IPS-20b (cell line): ENCODE measurements around the gene SNX19.

Experiments
- H3K27ac ChIP-seq: one replicate; pipeline ENCODE4 v1.5.1; 2013; ENCODE audit warnings: low read length
- H3K27me3 ChIP-seq: 2 replicates; pipeline ENCODE4 v1.6.1; 2013; ENCODE audit warnings: mild to moderate bottlenecking, low read length, inconsistent platforms; ENCODE audit not compliant: insufficient read depth
- H3K36me3 ChIP-seq: 2 replicates; pipeline ENCODE4 v1.6.1; 2013; ENCODE audit warnings: low read depth, mild to moderate bottlenecking, inconsistent platforms, low read length, moderate library complexity; ENCODE audit not compliant: insufficient read depth
- H3K4me1 ChIP-seq: 2 replicates; pipeline ENCODE4 v1.6.1; 2013; ENCODE audit warnings: mild to moderate bottlenecking, control low read depth, inconsistent platforms, low read length, moderate library complexity; ENCODE audit not compliant: insufficient read depth
- H3K4me3 ChIP-seq: 2 replicates; pipeline ENCODE4 v1.5.1; 2013; ENCODE audit warnings: mild to moderate bottlenecking, low read length, inconsistent platforms
- H3K9ac ChIP-seq: 2 replicates; pipeline ENCODE4 v1.6.1; 2013; ENCODE audit warnings: low read depth, mild to moderate bottlenecking, inconsistent platforms, low read length, moderate library complexity
- H3K9me3 ChIP-seq: 2 replicates; pipeline ENCODE4 v1.6.1; 2013; ENCODE audit warnings: mild to moderate bottlenecking, low read depth, low read length, inconsistent platforms; ENCODE audit not compliant: insufficient read depth

The SNX19 gene

DNA sequence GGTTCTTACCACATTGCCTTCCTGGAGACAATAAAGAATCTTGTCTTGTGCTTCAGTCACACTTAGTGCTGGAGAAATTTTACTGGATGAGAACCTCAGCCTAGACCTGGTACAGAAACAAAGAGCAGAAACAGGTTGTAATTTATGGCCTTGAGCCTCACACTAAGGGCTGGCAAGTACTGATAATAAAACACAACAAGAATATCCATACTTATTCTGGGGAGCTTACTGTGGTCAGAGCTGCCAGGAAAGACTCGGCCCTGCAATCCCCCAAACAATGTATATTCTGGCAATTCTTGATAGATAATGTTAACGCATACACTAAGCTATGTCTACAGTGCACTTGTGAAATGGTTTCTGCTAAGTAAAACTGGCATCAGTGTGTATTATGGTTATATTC, 9.7 kb downstream of the SNX19 start:
- Histone ChIP-seq H3K4me1 (no peaks in the 10 kb centered on the region), H3K9ac (no peak overlapping the region), H3K36me3 (peaks cover 89% of the 10 kb centered on the region), H3K27me3 (no peaks in the 10 kb centered on the region), H3K9me3 (no peaks in the 10 kb centered on the region), H3K27ac (no peak overlapping the region), H3K4me3 (no peak overlapping the region)

GRCh38 chr11:130905512-130905911, 10.8 kb downstream of the SNX19 start:
- Histone ChIP-seq H3K9me3 (no peaks in the 10 kb centered on the region), H3K27me3 (no peaks in the 10 kb centered on the region), H3K9ac (no peak overlapping the region), H3K4me3 (no peak overlapping the region), H3K36me3 (peaks cover 98% of the 10 kb centered on the region), H3K27ac (no peak overlapping the region), H3K4me1 (no peaks in the 10 kb centered on the region)

GRCh38 chr11:130904380-130904779, 11.9 kb downstream of the SNX19 start:
- Histone ChIP-seq H3K4me3 (no peak overlapping the region), H3K27ac (no peak overlapping the region), H3K4me1 (no peaks in the 10 kb centered on the region), H3K27me3 (no peaks in the 10 kb centered on the region), H3K9ac (no peak overlapping the region), H3K36me3 (peaks cover 98% of the 10 kb centered on the region), H3K9me3 (no peaks in the 10 kb centered on the region)

DNA sequence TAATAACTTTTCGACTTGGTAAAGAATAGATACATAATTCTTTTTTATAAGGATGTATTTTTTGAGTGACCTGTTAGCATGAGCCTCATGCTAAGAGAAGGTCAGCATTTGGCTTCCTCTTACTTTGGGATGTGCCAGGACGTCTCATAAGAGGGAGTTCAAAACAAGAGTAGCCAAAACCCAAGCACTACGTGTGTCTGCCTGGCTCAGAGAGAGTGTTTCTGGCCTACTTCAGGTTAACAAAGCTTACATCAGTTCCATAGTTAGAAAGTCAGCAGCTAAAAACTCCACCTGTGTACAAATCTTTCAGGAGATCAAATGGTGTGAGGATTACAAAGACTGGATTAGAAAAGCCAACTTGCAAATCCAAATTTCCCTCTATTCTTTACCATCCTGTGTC, 13.9 kb downstream of the SNX19 start:
- Histone ChIP-seq H3K4me3 (no peak overlapping the region), H3K27ac (no peak overlapping the region), H3K9me3 (no peaks in the 10 kb centered on the region), H3K4me1 (no peaks in the 10 kb centered on the region), H3K36me3 (peaks cover 98% of the 10 kb centered on the region), H3K9ac (no peak overlapping the region), H3K27me3 (no peaks in the 10 kb centered on the region)

DNA sequence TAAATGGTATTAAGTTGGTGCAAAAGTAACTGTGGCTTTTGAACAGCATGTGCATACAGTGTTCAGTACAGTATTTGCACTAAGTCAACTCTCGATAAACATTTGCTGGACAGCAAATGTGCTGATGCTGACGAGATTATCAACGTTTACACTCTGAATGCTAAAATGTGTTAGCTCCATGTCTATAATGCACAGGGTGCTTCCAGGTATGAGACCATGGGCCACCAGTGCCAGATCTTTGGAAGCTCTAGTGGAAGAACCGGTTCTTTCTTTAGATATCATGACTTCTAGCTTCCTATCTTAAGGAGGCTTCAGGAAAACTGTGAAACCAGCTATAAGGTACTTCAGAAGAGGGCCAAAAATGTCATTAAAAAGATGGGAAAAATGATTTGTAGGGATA, 17.2 kb downstream of the SNX19 start:
- Histone ChIP-seq H3K36me3 (peaks cover 88% of the 10 kb centered on the region), H3K27me3 (no peaks in the 10 kb centered on the region), H3K9ac (no peak overlapping the region), H3K9me3 (no peaks in the 10 kb centered on the region), H3K4me1 (peaks cover 2% of the 10 kb centered on the region; the same call in 1 of the 2 replicates), H3K4me3 (no peak overlapping the region), H3K27ac (no peak overlapping the region)

DNA sequence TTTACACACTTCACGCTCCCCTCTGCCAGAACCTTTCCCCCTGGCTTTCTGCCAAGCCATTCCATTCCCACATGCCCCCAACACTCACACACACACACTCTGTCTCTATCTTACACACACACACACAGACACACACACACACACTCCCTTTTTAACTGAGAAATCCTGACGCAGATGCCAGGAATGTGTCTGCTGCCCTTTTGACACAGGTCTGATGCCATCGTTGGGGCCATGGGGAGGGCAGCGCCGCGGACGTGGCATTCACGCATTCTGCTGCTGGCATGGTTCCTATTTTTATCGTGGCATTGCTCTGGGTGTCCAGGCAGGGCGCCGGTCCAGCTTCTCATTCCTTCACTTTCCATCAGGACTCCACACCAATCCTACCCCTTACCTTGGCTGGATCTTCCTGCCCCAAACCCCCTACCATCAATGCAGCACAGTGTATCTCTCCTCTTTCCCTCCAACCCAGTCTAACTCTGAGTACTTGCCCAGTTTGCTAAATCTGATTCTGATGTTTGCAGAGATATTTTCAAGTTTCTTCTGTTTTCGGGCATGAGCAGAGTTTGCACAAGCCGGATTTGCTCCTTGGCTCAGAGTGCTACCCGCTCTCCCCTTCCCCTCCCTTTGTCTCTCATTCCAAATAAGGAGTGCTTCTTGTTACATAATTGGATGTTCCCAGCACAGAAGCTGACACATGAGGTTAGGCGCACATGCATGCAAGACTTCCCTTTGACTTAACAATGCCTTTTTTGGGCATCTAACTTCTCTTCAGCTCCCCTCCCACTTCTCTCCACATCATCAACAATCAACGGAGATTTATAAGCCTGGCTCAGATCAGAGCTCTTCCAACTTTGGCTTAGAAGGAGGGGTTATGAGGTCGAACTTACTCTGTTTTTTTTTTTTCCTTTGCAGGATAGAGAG, 18.8 kb downstream of the SNX19 start:
- H3K4me1 ChIP-seq = peaks cover 10% of the 10 kb centered on the region; the same call in 1 of the 2 replicates
- H3K27me3 ChIP-seq = no peaks in the 10 kb centered on the region
- H3K9me3 ChIP-seq = no peaks in the 10 kb centered on the region
- no peak overlapping the region for H3K4me3 ChIP-seq
- H3K9ac ChIP-seq = no peak overlapping the region
- H3K36me3 ChIP-seq = peaks cover 84% of the 10 kb centered on the region
- no peak overlapping the region for H3K27ac ChIP-seq

- H3K27ac ChIP-seq = no peak overlapping the region
- no peak overlapping the region for H3K4me3 ChIP-seq
- H3K9ac ChIP-seq = no peak overlapping the region
- H3K4me1 ChIP-seq = peaks cover 22% of the 10 kb centered on the region; the same call in 1 of the 2 replicates
- peaks cover 73% of the 10 kb centered on the region for H3K36me3 ChIP-seq
- no peaks in the 10 kb centered on the region for H3K27me3 ChIP-seq
- H3K9me3 ChIP-seq = no peaks in the 10 kb centered on the region
Observed at GRCh38 chr11:130894322-130895025, 21.8 kb downstream of the SNX19 start.

DNA sequence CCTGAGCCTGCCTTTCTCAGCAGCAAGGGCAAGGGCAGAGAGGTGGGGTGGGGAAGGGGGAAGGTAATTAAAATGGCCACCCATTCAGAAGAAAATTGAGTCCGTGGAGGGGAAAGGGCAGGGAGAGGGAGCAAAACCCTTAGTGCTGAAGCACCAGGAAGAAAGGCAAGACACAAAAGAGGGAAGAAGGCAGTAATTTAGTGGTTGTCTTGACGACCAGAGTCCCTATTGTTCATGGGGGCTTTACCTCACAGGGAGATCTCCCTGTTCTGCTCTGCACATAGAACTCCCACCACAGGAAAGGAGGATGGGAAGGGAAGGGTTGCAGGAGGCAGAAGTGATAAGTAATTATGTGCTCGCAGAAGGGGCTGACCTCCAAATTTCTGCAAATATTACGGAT, 23.4 kb downstream of the SNX19 start:
- H3K27ac ChIP-seq = no peak overlapping the region
- no peak overlapping the region for H3K4me3 ChIP-seq
- H3K4me1 ChIP-seq = peaks cover 22% of the 10 kb centered on the region; the same call in 1 of the 2 replicates
- H3K9me3 ChIP-seq = no peaks in the 10 kb centered on the region
- H3K27me3 ChIP-seq = no peaks in the 10 kb centered on the region
- H3K9ac ChIP-seq = peak overlapping the region; percentile 8; the same call in 1 of the 2 replicates
- peaks cover 57% of the 10 kb centered on the region for H3K36me3 ChIP-seq

DNA sequence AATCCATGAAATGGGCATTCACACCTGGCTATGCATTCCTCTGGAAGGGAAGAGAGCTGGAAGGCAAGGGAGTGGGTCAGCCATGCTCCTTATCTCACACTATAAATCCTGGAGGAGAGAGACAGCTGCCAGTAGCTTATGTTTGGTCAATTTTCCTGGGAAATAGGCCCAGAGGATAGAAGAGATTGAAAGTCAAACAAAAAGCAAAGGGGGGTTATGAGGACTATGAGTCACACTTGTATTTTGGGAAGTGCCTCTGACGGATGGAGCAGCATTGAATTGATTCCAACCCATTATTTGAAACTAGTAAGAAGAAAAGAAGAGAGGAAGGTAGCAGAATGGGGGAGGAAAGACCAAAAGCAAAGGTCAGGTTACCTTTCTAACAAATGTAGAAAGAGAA, 25.0 kb downstream of the SNX19 start:
- no peak overlapping the region for H3K27ac ChIP-seq

GRCh38 chr11:130890039-130890745, 26.1 kb downstream of the SNX19 start:
- no peak overlapping the region for H3K9ac ChIP-seq
- H3K27ac ChIP-seq = no peak overlapping the region
- peaks cover 22% of the 10 kb centered on the region; the same call in 1 of the 2 replicates for H3K4me1 ChIP-seq
- H3K4me3 ChIP-seq = no peak overlapping the region
- H3K36me3 ChIP-seq = peaks cover 40% of the 10 kb centered on the region; the same call in 1 of the 2 replicates
- no peaks in the 10 kb centered on the region for H3K9me3 ChIP-seq
- H3K27me3 ChIP-seq = no peaks in the 10 kb centered on the region

More for the DNA sequence above, 25.0 kb downstream of the SNX19 start:
- Histone ChIP-seq H3K27me3 (no peaks in the 10 kb centered on the region), H3K9me3 (no peaks in the 10 kb centered on the region), H3K9ac (no peak overlapping the region), H3K36me3 (peaks cover 52% of the 10 kb centered on the region; the same call in 1 of the 2 replicates), H3K4me3 (no peak overlapping the region), H3K4me1 (peaks cover 22% of the 10 kb centered on the region; the same call in 1 of the 2 replicates)

- H3K9ac ChIP-seq = no peak overlapping the region
- peaks cover 41% of the 10 kb centered on the region; the same call in 1 of the 2 replicates for H3K36me3 ChIP-seq
- H3K4me1 ChIP-seq = peaks cover 18% of the 10 kb centered on the region; the same call in 1 of the 2 replicates
- H3K27ac ChIP-seq = no peak overlapping the region
- H3K4me3 ChIP-seq = no peak overlapping the region
- H3K27me3 ChIP-seq = no peaks in the 10 kb centered on the region
- H3K9me3 ChIP-seq = no peaks in the 10 kb centered on the region
Observed at GRCh38 chr11:130888790-130889189, 27.5 kb downstream of the SNX19 start.
